C4-2B (cell line): Measurements from ENCODE around the gene SCG2.

Experiments used
- H3K27ac ChIP-seq: fragments of 450-650 bp; 2 replicates; pipeline ENCODE4 v1.5.1; 2017
- ZFX ChIP-seq: fragments of 450-650 bp; IDR thresholded peaks from 2 replicates; pipeline ENCODE4 v1.6.1; 2017
- TF ChIP-seq, protein P1 (sequence below): fragments of 450-650 bp; conservative IDR thresholded peaks from 2 replicates; pipeline ENCODE4 v1.5.1; 2017; ENCODE audit warnings: mild to moderate bottlenecking

SCG2 gene

GRCh38 chr2:223625652-223626051 lies 23.5 kb upstream of the SCG2 start:
- TF ChIP-seq, protein P1, sequence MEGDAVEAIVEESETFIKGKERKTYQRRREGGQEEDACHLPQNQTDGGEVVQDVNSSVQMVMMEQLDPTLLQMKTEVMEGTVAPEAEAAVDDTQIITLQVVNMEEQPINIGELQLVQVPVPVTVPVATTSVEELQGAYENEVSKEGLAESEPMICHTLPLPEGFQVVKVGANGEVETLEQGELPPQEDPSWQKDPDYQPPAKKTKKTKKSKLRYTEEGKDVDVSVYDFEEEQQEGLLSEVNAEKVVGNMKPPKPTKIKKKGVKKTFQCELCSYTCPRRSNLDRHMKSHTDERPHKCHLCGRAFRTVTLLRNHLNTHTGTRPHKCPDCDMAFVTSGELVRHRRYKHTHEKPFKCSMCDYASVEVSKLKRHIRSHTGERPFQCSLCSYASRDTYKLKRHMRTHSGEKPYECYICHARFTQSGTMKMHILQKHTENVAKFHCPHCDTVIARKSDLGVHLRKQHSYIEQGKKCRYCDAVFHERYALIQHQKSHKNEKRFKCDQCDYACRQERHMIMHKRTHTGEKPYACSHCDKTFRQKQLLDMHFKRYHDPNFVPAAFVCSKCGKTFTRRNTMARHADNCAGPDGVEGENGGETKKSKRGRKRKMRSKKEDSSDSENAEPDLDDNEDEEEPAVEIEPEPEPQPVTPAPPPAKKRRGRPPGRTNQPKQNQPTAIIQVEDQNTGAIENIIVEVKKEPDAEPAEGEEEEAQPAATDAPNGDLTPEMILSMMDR: no peak
- no peak for TF ChIP-seq ZFX
- no peak overlapping the region for H3K27ac ChIP-seq

DNA sequence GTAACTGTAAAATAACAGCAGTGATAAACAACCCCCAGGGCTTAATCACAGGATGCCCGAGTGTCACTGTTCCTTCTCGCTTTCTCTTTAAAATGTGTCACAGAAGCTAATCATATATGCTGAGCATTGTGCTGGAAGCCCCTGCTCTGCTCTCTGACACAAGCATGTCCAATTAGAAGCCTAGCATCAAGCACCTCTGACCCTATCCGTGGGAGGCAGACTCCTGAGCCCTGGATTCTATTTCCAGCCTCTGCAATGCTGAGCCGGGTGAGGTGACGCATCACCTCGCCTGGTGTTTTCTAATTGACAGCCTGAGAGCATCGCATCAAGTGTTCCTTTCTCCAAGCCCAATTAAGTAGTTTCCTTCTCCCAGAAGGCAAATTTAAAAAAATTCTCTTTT lies 19.7 kb upstream of the SCG2 start:
- H3K27ac ChIP-seq: no peak overlapping the region
- TF ChIP-seq, protein P1: no peak
- TF ChIP-seq ZFX: no peak

DNA sequence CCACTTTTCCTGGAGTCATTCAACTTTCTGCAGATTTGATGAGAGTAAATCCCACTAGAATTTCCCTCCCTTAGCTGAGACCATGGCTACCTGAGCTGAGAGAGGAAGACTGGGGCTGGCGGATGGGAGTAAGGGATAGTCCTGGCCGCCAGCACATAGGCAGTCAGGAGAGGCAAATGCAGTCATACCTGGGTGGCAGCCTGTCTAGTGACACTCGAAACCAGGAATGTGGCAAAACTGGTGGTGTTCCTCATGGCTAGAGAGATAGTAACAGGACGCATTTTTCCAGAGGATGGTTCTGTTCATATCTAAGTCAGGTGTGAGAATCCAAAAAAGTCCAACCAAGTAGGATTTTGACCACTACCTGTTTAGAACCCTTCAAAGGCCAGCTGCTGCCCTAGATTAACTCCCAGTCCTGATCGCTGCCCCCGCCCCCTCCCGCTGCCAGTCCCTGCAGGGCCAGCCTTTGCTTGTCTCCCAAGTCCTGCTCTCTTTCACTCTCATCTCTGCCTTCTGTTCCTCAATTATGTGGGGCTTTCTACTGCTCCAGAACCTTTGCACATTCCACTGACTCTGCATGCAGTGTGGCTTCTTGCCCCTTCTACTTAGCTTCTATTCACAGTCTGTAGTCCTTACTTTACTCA lies 17.4 kb upstream of the SCG2 start:
- TF ChIP-seq, protein P1: no peak
- no peak for TF ChIP-seq ZFX
- H3K27ac ChIP-seq: no peak overlapping the region

DNA sequence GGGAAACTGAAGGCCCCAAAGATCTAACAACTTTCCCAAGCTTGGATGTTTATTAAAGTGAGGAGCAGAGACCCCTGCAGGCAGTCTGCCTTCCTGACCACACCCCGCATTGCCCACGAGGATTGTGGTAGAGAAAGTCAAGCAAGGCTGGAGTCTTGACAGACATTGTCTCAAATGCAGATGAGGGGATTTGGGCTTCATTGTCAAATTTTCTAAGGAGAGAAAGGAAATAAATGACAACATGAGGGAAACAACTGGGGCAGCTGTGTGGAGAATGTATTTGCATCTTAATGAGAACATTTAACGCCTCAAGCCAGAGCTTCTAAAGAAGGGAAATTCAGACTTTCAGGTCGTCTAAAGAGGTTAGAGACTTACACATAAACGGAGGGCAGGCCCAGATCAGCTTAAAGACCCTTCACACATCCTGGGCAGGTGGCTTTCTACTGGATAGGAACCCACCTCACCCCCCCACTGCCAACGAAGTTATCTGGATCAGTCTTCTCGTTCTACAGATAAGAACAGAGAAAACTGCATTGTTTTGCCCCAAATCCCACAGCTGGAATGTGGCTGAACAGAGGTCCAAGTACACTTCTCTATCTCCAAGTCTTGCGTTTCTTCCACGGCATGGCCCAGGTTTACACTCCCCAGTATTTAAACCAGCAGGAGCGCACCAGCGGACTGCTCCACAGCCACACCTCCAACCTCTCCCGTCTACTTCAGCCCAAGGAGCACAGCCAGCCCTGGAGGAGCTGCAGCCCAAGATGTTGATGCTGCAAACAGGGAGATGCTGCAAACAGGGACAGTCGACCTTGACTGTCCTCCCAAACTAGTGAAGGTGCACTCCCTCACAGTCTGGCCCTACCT lies 16.2 kb upstream of the SCG2 start:
- TF ChIP-seq ZFX: no peak
- TF ChIP-seq, protein P1: no peak; the same call in 1 of the 2 replicates
- H3K27ac ChIP-seq: no peak overlapping the region

DNA sequence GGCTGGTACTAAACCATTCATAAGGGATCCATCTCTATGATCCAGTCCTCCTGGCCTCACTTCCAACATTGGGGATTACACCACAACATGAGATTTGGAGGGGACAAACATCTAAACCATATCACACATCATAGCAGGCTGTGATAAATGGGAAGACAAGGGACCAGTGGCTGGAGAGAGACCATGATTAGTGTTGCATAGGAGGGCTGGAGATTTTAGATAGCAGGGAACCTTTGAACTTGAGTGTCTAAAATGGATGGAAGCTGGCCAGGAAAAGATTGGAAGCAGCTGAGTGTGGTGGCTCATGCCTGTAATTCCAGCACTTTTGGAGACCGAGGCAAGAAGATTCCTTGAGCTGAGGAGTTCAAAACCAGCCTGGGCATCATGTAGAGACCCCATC lies 12.4 kb upstream of the SCG2 start:
- H3K27ac ChIP-seq: no peak overlapping the region
- TF ChIP-seq, protein P1: no peak
- no peak for TF ChIP-seq ZFX

GRCh38 chr2:223613017-223613950 lies 11.1 kb upstream of the SCG2 start:
- TF ChIP-seq, protein P1: no peak
- no peak for TF ChIP-seq ZFX
- no peak overlapping the region for H3K27ac ChIP-seq
